Gastrocnemius medialis (tissue), 4 donors: ENCODE results near the gene AMT.

ENCODE experiments used
- POLR2A ChIP-seq, 2 donors: fragments of 450-650 bp; IDR thresholded peaks; one replicate each; pipeline ENCODE4 v1.6.1; 2017; ENCODE audit warnings: antibody characterized with exemption in 2 of 2, mild to moderate bottlenecking in 2 of 2, moderate library complexity in 2 of 2
- TF ChIP-seq, protein P1 (sequence below), 5 experiments: fragments of 450-650 bp in 3 of 5; fragments of 200-600 bp in 2 of 5; sonication (generic) in 2 of 5; IDR thresholded peaks in 4 of 5; conservative IDR thresholded peaks in 1 of 5; 1 replicate in 4 of 5; 2 replicates in 1 of 5; pipeline ENCODE4 v1.5.1; 2016 to 2019; ENCODE audit warnings: antibody characterized with exemption in 5 of 5, mild to moderate bottlenecking in 3 of 5, moderate library complexity in 3 of 5

DNA sequence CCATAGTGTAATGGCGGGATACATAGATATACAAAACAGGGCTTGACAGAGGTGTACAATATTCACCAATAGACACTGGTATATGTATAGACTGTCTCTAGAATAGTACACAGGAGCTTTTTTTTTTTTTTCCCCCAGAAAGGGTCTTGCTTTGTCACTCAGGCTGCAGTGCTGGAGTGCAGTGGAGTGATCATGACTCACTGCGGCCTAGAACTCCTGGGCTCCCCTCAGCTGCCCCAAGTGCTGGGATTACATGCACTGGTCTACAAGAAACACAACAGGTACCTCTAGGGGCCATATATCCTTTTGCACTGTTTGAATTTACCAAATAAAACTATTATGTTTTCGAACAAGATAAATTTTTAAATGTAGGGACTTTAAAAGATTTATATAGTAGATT is 22.8 kb downstream of the AMT start:
- TF ChIP-seq, protein P1, sequence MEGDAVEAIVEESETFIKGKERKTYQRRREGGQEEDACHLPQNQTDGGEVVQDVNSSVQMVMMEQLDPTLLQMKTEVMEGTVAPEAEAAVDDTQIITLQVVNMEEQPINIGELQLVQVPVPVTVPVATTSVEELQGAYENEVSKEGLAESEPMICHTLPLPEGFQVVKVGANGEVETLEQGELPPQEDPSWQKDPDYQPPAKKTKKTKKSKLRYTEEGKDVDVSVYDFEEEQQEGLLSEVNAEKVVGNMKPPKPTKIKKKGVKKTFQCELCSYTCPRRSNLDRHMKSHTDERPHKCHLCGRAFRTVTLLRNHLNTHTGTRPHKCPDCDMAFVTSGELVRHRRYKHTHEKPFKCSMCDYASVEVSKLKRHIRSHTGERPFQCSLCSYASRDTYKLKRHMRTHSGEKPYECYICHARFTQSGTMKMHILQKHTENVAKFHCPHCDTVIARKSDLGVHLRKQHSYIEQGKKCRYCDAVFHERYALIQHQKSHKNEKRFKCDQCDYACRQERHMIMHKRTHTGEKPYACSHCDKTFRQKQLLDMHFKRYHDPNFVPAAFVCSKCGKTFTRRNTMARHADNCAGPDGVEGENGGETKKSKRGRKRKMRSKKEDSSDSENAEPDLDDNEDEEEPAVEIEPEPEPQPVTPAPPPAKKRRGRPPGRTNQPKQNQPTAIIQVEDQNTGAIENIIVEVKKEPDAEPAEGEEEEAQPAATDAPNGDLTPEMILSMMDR (IDR thresholded peaks at IDR 0.05 in 4 of 5, conservative IDR thresholded peaks at IDR 0.05 in 1 of 5), result no peak
- TF ChIP-seq POLR2A (IDR thresholded peaks at IDR 0.05), result no peak
